HL-60/S4 treated with retinoic acid at 250 ng/mL for 4 days and 3 days (cell line): ENCODE measurements around the gene KIF12.

Source experiments
- in situ Hi-C: fragments of 300-500 bp; cut with MboI; formaldehyde crosslinking; loops from 2 replicates; pipeline ENCODE4 v1.7.0; 2022; ENCODE audit warnings: low sequenced_read_pairs

Gene KIF12

GRCh38 chr9:114107286-114108001 lies 8.4 kb upstream of the KIF12 start:
- in situ Hi-C loops, result no loop called here

- in situ Hi-C loops, result no loop called here
Observed at GRCh38 chr9:114105236-114105635, 6.1 kb upstream of the KIF12 start.

GRCh38 chr9:114102484-114102883 lies 3.4 kb upstream of the KIF12 start:
- in situ Hi-C loops, result no loop called here

GRCh38 chr9:114100536-114100935 lies 1.4 kb upstream of the KIF12 start:
- in situ Hi-C loops, result no loop called here

GRCh38 chr9:114099669-114100270 lies 678 bp upstream of the KIF12 start:
- in situ Hi-C loops, result no loop called here

- in situ Hi-C loops, result no loop called here
Observed at GRCh38 chr9:114098021-114098935, 814 bp downstream of the KIF12 start.

GRCh38 chr9:114097613-114098020 lies 1.5 kb downstream of the KIF12 start:
- in situ Hi-C loops, result no loop called here

- in situ Hi-C loops, result no loop called here
Observed at GRCh38 chr9:114096866-114097612, 2.1 kb downstream of the KIF12 start.

- in situ Hi-C loops, result no loop called here
Observed at GRCh38 chr9:114096041-114096511, 3.0 kb downstream of the KIF12 start.

GRCh38 chr9:114094971-114095370 lies 4.1 kb downstream of the KIF12 start:
- in situ Hi-C loops, result no loop called here

GRCh38 chr9:114093761-114094505 lies 5.2 kb downstream of the KIF12 start:
- in situ Hi-C loops, result no loop called here

GRCh38 chr9:114093031-114093471 lies 6.0 kb downstream of the KIF12 start:
- in situ Hi-C loops, result no loop called here

- in situ Hi-C loops, result no loop called here
Observed at GRCh38 chr9:114092336-114092735, 6.8 kb downstream of the KIF12 start.

GRCh38 chr9:114091711-114092110 lies 7.4 kb downstream of the KIF12 start:
- in situ Hi-C loops, result no loop called here

GRCh38 chr9:114090798-114091197 lies 8.3 kb downstream of the KIF12 start:
- in situ Hi-C loops, result no loop called here

GRCh38 chr9:114089206-114089840 lies 9.8 kb downstream of the KIF12 start:
- in situ Hi-C loops, result no loop called here

GRCh38 chr9:114088571-114089170 lies 10.4 kb downstream of the KIF12 start:
- in situ Hi-C loops, result no loop called here

- in situ Hi-C loops, result no loop called here
Observed at GRCh38 chr9:114087721-114088120, 11.4 kb downstream of the KIF12 start.

- in situ Hi-C loops, result no loop called here
Observed at GRCh38 chr9:114086607-114087006, 12.5 kb downstream of the KIF12 start.
